Posterior vena cava (tissue), 2 donors: ENCODE data around the gene IQGAP1. TPM values are rescaled to one million over a fixed set of nuclear protein-coding genes. Genes with fewer than 3 reads are reported as not detected.

Experiments used
- DNase-seq: peaks from one replicate; pipeline ENCODE4 v3.0.0-alpha.2; 2020; ENCODE audit warnings: low spot score
- intact Hi-C, 2 donors: fragments of 100-400 bp; cut with DNase I; formaldehyde crosslinking; loops; one replicate each; pipeline versions ENCODE4 v1.14.1 to v1.14.2; 2022 to 2023
- total RNA-seq, 2 donors: library from RNA; stranded (reverse); fragmentation: NEBNext Ultra II Directional; extraction: Animal tissue kit (Norgen Biotek cat#: 25700); gene quantifications; one replicate each; pipeline ENCODE4 v1.2.1, GENCODE V29; 2021
- donor health status: DM: yes; HTN: yes; CAD: no.
- donor health status: DM: yes; HTN: yes; CAD: no.

The IQGAP1 gene
- total RNA-seq, 2 donors from 2014 or later, result 216 to 265 TPM

DNA sequence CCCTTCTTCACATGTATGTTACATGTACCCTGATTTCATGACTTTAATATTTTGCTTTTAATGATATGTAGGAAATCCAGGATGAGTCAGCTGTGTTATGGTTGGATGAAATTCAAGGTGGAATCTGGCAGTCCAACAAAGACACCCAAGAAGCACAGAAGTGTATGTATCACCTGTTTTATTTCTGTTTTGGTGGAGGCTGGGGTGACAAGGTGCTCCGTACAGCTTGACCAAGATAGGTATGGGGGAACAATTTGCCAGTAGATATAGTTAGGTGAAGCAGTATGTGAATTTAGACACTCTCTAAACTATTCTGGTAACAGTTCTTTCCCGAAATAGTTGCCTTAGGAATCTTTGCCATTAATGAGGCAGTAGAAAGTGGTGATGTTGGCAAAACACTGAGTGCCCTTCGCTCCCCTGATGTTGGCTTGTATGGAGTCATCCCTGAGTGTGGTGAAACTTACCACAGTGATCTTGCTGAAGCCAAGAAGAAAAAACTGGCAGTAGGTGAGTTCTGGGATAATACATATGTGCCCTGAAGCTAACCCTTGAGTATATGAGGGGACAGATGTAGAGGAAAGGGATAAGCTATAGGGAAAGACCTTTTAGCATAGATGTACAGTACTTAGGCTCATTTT, 78.0 kb downstream of the IQGAP1 start:
- intact Hi-C loops, result loop anchor here in 1 of 2 donors (10.0 kb wide), 1 partner anchor 81 kb away; the partner anchor contains the start of gene IQGAP1
- DNase-seq, result no peak

DNA sequence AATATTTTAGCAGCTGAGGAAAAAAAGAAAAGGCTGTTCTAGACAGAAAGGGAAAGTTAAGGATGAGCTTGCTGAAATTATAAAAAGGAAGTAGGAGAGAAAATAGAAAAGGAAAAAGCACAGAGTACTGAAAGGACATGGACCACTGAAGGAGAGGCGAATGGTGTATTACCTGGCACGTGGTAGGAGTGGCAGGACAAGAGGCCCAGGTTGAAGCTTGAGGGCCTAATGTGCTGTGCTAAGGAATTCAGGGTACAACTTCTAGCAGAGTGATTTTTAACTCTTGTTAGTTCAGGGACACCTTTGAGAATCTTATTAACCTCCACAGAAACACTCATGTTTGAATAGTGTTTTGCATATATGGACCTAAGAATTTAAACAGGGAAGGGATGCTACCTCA, 81.7 kb downstream of the IQGAP1 start:
- DNase-seq, result no peak
- intact Hi-C loops, result loop anchor here in 1 of 2 donors (10.0 kb wide), 2 partner anchors 85 to 125 kb away; partner anchors contain the start of gene IQGAP1

DNA sequence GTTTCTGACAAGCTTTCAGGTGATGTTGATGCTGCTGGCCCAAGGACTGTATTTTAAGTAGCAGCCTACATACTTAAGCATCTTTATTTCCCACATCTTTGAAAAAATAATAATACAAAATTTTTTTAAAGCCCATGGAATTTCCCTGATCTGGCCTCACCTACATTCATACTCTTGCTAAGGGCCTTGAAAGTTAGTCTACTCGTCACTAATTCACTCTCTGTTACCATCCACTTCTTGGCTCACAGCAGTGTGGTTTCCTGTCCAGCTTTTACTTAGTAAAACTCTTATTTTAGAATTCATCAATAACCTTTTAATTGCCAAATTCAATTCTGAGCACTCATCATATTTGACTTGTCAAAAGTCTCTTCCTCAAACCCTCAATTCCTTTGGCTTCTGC, 82.4 kb downstream of the IQGAP1 start:
- no peak for DNase-seq
- intact Hi-C loops, result loop anchor here in 1 of 2 donors (10.0 kb wide), 1 partner anchor 126 kb away; no protein-coding TSS in a partner anchor

DNA sequence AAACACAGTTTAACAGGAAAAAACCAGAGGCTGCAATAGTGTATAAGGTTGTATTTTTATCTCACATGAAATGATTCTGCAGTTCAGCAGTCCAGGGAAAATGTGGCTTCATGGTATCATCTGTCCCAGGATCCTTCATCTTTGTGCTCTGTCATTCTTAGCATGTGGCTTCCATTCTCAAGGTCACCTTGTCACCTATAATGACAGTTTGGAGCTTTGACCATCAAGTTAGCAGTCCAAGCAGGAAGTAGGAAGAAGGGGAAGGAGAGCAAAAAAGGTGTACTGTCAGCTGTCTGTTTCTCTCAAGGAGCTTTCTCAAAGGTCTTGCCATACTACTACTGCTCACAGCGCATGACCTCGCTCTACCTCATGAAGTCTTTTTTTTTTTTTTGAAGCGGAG, 83.1 kb downstream of the IQGAP1 start:
- no peak for DNase-seq
- intact Hi-C loops, result loop anchor here in 1 of 2 donors (10.0 kb wide), 1 partner anchor 126 kb away; no protein-coding TSS in a partner anchor

DNA sequence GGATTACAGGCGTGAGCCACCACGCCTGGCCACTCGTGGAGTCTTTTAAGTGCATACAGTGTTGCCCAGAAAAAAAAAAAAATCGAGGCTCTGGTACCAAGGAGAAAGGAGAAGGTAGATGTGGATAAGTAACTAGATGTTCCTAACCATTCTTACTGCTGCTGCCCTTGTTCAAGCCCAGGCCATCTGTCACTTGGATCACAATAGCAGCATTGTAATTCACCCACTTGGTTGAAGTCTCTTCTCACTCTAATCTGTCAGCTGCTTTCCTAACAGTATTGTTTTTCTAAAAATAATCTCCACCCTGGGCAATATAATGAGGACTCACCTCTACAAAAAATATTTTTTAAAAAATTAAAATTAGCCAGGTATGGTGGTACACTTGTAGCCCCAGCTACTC, 83.7 kb downstream of the IQGAP1 start:
- intact Hi-C loops, result loop anchor here in 1 of 2 donors (10.0 kb wide), 1 partner anchor 127 kb away; no protein-coding TSS in a partner anchor
- no peak for DNase-seq

DNA sequence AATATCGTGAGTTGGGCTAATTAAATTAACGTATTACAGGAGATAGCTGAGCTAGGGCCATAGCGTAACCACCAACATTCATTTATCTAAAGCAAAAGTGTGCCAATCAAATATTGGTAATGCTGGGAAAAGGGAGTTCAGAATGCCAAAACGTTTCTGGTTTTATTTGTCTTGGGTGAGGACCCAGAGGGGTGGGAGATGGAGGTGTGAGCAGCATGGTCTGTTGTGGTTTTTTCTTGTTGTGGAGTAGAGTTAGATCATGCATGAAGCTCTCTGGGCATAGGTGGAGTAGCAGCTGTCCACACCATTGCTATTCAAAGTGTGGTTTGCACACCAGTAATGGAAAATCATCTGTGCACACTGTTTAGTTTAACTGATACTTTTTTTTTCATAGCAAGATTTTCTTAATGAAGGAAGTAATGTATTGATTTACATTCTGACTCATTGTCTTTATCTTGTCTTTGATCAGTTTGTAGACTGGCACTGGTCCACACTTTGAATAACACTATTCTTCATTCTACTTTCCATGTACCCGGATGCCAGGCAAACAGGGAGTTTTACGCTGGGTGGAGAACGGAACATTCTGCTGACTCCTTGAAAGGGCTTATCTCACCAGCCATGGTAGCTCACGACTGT, 90.9 kb downstream of the IQGAP1 start:
- intact Hi-C loops, result loop anchor here in 1 of 2 donors (10.0 kb wide), 1 partner anchor 134 kb away; no protein-coding TSS in a partner anchor
- no peak for DNase-seq

DNA sequence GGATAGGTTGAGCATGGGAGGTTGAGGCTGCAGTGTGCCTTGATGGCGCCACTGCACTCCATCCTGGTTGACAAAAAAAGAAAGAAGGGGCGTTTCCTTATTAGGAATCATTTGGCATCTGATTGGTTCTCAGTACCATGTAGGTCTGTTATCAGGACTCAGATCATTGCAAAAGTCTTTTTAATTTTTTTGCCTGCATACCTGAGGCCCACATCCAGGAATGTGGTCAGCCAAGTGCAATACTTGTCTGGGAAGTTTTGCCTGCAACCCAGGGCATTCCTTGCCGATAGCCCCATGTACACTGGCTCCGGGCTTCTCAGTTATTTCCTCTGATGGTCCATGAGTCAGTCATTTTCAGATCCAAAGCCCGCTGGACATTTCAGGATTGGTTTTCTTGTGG, 91.6 kb downstream of the IQGAP1 start:
- DNase-seq, result no peak
- intact Hi-C loops, result loop anchor here (5.0 to 10.0 kb wide), 2 partner anchors 135 to 157 kb away; no protein-coding TSS in a partner anchor

DNA sequence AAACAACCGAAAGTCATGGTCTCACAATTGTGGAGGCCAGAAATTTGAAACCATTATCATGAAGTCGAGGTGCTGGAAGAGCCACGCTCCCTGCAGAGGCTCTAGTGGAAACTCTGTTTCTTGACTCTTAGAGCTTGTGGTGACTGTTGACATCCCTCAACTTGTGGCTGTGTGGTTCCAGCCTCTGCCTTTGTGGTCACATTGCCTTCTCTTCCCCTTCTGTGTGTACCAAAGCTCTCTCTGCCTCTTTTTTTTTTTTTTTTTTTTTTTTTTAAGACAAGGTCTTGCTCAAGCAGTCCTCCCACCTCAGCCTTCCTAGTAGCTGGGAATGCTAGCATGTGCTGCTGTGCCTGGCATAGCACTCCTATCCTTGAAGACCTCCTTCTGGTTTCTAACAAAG, 93.0 kb downstream of the IQGAP1 start:
- no peak for DNase-seq
- intact Hi-C loops, result loop anchor here in 1 of 2 donors (5.0 kb wide), 1 partner anchor 159 kb away; no protein-coding TSS in a partner anchor

DNA sequence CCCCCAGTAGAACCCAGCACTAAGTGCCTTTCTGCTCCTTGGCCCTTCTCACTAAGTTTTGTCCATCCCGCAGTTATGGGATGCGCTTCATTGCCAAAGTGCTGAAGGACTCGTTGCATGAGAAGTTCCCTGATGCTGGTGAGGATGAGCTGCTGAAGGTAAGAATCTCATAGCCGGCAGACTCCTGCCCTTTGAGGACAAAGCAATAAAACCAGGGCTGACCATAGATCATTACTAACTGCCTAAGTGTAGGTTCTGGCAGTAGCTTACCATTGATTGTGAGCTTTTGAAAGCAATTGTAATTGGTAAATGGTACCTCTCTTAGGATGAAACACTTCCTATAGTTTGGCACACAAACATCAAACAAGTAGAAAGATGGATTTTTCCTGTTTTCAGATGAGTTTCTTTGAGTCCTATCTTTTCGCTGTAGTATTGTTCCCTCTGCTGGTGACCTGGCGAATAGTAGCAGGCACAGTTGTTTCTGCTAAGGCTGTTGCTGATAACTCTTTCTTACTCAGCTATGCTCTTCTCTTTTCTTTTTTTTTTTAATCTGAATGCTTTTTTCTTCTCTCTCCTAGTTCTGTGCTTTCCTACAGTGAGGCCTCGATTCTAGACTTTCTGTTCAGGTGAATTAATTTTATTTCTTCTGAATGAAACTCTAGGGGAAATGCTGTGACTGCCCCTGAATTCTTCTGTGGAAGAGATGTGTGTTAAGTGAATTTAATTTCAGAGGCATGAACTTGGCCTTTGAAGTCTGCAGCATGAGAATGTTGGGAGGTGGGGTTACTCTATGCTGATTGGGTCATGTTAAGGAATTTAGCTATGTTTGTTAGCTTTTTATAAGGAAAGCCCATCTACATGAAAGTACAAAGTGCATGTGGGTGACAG, 94.3 kb downstream of the IQGAP1 start:
- no peak for DNase-seq

DNA sequence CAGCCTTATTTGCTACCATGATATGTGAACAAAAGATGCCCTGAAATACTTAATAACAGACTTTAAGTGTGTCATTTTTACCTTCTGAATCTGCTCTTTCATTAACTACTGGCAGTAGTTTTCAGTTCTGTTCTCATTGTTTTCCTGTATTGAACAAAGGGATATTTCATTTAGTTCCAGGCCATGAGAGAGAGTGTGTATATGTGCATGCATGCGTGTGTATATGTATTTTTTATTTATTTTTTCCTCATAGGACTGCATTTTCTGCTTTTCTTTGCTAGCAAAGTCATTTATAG, 94.9 kb downstream of the IQGAP1 start:
- intact Hi-C loops, result loop anchor here in 1 of 2 donors (5.0 kb wide), 1 partner anchor 161 kb away; no protein-coding TSS in a partner anchor

More for the DNA sequence above, 94.3 kb downstream of the IQGAP1 start:
- intact Hi-C loops, result loop anchor here in 1 of 2 donors (5.0 kb wide), 1 partner anchor 160 kb away; no protein-coding TSS in a partner anchor

DNA sequence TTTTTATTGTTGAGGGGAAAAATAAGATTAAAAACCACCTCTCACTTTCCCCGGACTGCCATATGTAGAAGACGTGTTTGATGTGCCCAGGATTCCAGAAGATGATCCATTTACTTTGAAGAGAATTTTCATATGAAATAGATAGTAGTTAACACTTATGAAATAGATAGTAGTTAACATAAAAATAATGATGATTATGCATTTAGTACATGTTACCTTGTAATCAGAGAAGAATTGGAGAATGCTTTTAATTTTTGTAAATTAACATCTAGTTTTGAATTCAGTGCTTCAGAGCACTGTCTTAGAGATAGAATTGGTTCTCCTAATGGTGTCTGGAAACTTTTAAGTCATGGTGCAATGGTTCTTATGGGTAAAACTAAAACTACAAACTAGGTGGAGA, 95.6 kb downstream of the IQGAP1 start:
- intact Hi-C loops, result loop anchor here in 1 of 2 donors (5.0 kb wide), 1 partner anchor 161 kb away; no protein-coding TSS in a partner anchor
- no peak for DNase-seq

More for the DNA sequence above, 94.9 kb downstream of the IQGAP1 start:
- no peak for DNase-seq

DNA sequence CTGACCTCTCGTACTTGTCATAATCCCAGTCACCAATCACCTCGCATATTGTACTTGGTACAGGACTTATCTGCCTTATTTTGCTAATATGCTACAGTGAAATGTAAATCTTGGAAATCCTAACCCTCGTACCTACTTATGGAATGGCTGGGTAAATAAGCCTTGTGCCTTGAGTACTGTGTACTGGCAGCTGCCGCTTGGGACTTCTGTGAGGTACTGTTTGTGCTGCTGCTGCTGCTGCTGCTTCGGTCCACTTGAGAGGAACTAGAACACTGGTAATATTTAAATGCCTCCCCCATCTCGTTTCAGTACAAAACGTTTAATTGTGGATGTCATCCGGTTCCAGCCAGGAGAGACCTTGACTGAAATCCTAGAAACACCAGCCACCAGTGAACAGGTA, 99.1 kb downstream of the IQGAP1 start:
- DNase-seq, result no peak
- intact Hi-C loops, result no loop called here

DNA sequence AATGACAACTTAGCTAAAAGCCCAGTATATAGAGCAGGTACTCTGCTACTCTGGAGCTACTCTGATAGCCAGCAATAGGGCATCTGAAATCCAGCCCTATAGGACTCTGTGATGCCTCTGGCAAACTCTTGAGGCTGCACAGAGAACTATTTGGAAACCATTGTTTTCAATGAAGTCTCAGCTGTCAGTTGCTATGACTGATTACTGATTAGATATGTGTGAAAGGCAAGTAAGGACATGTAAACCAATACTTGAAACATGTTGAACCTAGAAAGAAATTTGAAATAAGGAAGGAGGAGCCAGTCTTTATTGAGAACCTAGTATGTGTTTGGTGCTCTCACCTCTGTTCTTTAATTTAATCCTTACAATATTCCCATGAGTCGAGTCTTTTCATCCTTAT, 101.5 kb downstream of the IQGAP1 start:
- intact Hi-C loops, result no loop called here
- no peak for DNase-seq

DNA sequence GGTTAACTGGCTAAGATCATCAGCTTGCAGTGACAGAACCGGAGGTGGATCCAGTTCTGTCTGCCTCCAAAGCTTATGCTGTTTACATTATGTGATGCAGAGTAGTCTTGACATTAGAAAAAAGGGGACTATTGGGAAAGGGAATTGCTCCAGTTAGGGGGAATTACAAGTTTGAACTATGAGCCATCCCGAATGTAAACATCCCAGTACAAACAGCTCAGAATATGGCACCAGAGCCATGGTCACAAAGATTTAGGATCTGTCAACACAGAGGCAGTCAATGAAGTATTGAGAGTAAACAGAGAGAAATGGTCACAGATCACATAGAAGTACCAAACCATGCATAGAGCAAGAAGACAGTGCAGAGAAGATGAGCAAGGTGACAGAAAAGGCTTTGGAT, 101.9 kb downstream of the IQGAP1 start:
- DNase-seq, result no peak
- intact Hi-C loops, result no loop called here

DNA sequence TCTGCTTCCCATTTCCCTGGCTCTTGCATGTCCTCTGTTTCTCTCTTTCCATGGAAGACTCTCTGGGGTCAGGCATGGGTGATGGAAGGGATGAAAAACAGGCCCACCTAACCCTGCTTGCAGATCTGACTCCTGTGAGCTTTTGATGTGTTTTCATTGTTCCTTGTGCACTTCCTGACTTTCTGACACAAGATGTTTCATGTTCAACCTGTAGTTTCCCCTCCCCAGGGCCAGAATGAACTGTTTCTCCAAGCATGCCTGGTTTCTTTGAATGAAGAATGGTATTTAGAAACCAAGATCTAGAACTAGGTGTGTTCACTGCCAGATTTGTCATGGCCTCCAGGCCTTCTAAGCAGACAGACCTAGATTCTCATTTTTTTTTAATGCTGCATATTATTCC, 105.6 kb downstream of the IQGAP1 start:
- intact Hi-C loops, result no loop called here
- no peak for DNase-seq

DNA sequence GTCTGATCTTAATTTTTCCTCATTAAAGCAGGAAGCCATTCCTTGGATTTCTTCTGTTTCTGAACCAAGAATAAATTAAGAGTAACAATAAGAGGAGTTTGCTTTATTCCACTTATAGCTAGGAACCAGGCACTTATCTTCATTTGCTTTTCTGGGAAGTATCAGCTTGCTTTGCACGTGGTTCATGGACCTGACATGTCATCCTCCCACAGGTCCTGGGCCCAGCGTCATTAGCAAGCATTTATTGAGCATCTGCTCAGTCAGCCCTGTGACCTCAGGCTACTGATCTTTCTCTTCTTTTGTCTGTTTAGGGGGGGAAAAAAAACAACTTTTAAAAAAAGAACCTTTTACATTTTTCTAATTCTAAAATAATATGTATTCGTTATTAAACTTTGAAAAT, 107.0 kb downstream of the IQGAP1 start:
- no peak for DNase-seq
- intact Hi-C loops, result no loop called here

DNA sequence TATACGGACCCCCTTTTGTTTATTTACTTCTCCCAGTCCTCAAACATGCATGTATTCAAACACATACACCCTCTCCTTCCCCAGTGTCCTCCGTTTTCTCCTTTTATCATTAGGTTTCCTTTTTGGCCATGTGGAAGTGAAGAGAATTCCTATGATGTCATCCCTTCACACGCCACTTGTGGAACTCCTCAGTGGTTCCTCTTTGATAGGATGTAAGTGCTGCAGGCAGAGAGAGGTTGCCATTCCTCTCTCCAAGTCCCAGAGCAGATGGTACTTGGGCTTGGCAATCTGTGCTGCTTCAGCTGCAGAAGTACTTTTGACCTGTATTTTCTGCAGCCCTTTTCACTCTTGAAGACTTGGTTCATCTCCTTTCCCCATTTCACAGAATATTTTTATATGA, 108.7 kb downstream of the IQGAP1 start:
- intact Hi-C loops, result no loop called here

DNA sequence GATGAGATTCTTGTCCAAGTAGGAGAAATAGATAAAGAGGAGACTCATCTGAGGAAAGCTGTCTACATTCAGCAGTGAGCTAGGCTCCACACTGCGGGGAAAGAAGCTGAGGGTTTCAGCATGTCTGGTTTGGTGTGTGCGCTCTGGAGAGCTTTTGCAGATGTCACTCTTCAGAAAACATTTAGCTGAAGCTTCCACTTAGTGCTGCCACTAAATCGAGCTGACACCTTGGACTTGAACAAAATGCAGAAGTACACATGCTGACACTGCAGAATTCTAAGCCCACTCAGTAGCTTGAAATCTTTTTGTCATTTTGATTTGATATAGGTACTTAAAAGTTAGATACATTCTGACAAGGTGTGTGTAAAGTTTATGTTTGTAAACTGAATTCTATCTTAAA, 109.3 kb downstream of the IQGAP1 start:
- intact Hi-C loops, result no loop called here
- DNase-seq, result no peak

More for the DNA sequence above, 108.7 kb downstream of the IQGAP1 start:
- no peak for DNase-seq

DNA sequence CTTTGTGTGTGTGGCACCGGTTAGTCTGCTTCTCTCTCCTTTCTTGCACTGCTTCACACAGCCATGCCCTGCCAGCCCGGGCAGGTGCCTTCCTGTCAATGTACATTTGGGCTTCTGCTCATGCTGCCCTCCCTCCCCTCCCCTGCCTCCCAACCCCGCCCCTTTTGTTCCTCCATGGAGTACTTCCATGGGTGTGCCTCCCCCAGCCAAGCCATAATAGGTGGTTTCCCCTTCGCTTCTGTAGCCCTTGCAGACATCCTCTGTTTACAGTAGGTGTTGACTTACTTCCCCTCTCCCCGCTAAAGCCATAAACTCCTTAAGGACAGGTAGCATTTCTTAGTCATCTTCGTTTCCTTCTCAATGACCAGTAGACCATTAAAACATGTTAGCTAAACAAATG, 109.9 kb downstream of the IQGAP1 start:
- intact Hi-C loops, result no loop called here
- no peak for DNase-seq
